ENCODE data around the gene SLC16A8. TPM values are rescaled to one million over a fixed set of nuclear protein-coding genes. Genes with fewer than 3 reads are reported as not detected.

SLC16A8 gene
- total RNA-seq, 1 donor from 2014 or later: 0.08 TPM

GRCh38 chr22:38049812-38050619 is 34.0 kb downstream of the SLC16A8 start:
- no peaks in the 10 kb centered on the region for H3K36me3 ChIP-seq (ENCODE audit: control insufficient read depth, insufficient read depth, low read length)
- no peak for DNase-seq (ENCODE audit: low read depth)
- peaks cover 4% of the 10 kb centered on the region for H3K27me3 ChIP-seq (ENCODE audit: control insufficient read depth, insufficient read depth, low read length)
- no peak for TF ChIP-seq CTCF (IDR thresholded peaks at IDR 0.05; ENCODE audit: insufficient read depth, low read length, poor library complexity, severe bottlenecking)
- H3K4me3 ChIP-seq (ENCODE audit: low read depth, low read length): no peak overlapping the region

- DNase-seq (ENCODE audit: low read depth): no peak
- Histone ChIP-seq H3K36me3 (ENCODE audit: control insufficient read depth, insufficient read depth, low read length) (no peaks in the 10 kb centered on the region), H3K27me3 (ENCODE audit: control insufficient read depth, insufficient read depth, low read length) (peaks cover 6% of the 10 kb centered on the region), H3K4me3 (ENCODE audit: low read depth, low read length) (no peak overlapping the region)
- no peak for TF ChIP-seq CTCF (IDR thresholded peaks at IDR 0.05; ENCODE audit: insufficient read depth, low read length, poor library complexity, severe bottlenecking)
Observed at GRCh38 chr22:38046070-38046748, 37.8 kb downstream of the SLC16A8 start.

GRCh38 chr22:38043151-38044039 is 40.6 kb downstream of the SLC16A8 start:
- no peak overlapping the region for H3K4me3 ChIP-seq (ENCODE audit: low read depth, low read length)
- no peak for DNase-seq (ENCODE audit: low read depth)
- TF ChIP-seq CTCF (IDR thresholded peaks at IDR 0.05; ENCODE audit: insufficient read depth, low read length, poor library complexity, severe bottlenecking): no peak
- H3K27me3 ChIP-seq (ENCODE audit: control insufficient read depth, insufficient read depth, low read length): peaks cover 2% of the 10 kb centered on the region
- no peaks in the 10 kb centered on the region for H3K36me3 ChIP-seq (ENCODE audit: control insufficient read depth, insufficient read depth, low read length)

- no peaks in the 10 kb centered on the region for H3K36me3 ChIP-seq (ENCODE audit: control insufficient read depth, insufficient read depth, low read length)
- no peak overlapping the region for H3K4me3 ChIP-seq (ENCODE audit: low read depth, low read length)
- H3K27me3 ChIP-seq (ENCODE audit: control insufficient read depth, insufficient read depth, low read length): peaks cover 2% of the 10 kb centered on the region
- DNase-seq (ENCODE audit: low read depth): no peak
- TF ChIP-seq CTCF (IDR thresholded peaks at IDR 0.05; ENCODE audit: insufficient read depth, low read length, poor library complexity, severe bottlenecking): no peak
Observed at GRCh38 chr22:38042488-38042790, 41.5 kb downstream of the SLC16A8 start.

GRCh38 chr22:38041760-38042487 is 42.1 kb downstream of the SLC16A8 start:
- DNase-seq (ENCODE audit: low read depth): no peak
- TF ChIP-seq CTCF (IDR thresholded peaks at IDR 0.05; ENCODE audit: insufficient read depth, low read length, poor library complexity, severe bottlenecking): no peak
- H3K4me3 ChIP-seq (ENCODE audit: low read depth, low read length): no peak overlapping the region
- H3K36me3 ChIP-seq (ENCODE audit: control insufficient read depth, insufficient read depth, low read length): no peaks in the 10 kb centered on the region
- peaks cover 2% of the 10 kb centered on the region for H3K27me3 ChIP-seq (ENCODE audit: control insufficient read depth, insufficient read depth, low read length)
